ENCODE data around the gene KCTD19.

The KCTD19 gene

DNA sequence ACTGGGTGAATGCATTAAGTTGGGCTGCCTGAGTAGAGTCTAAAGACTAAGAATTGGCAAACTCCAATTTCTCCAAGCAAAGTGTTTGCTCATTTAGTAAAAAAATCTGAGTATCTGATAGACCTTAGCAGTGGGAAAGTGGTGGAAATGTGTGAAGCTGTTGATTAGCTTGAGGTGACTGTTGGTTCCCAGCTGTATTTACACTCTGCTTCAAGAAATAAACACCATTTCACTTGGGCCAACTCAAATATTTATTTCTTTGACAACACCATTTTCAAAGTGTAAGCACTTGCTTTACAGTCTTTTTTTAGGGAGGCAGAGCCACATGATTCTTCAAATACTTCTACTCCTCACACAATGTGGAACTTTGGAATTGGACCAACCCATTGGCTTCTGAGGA, 8.7 kb downstream of the KCTD19 start:
- DNase-seq (ENCODE audit: low spot score) = no peak

DNA sequence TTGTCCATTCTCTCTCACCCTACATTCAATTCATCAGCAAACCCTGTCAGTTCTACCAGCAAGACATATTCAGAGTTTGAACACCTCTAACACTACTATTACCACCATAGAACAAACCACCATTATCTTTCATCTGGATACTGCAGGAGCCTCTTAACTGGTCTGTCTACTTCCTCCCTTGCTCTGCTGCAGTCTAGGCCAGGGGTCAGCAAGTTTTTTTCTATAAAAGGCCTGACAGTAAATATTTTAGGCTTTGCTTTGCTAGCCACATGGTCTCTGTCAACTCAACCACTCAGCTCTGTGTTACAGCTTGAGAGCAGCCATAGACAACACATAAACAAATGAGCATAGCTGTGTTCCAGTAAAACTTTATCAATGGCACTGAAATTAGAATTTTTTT, 13.8 kb downstream of the KCTD19 start:
- DNase-seq (ENCODE audit: low spot score) = no peak

DNA sequence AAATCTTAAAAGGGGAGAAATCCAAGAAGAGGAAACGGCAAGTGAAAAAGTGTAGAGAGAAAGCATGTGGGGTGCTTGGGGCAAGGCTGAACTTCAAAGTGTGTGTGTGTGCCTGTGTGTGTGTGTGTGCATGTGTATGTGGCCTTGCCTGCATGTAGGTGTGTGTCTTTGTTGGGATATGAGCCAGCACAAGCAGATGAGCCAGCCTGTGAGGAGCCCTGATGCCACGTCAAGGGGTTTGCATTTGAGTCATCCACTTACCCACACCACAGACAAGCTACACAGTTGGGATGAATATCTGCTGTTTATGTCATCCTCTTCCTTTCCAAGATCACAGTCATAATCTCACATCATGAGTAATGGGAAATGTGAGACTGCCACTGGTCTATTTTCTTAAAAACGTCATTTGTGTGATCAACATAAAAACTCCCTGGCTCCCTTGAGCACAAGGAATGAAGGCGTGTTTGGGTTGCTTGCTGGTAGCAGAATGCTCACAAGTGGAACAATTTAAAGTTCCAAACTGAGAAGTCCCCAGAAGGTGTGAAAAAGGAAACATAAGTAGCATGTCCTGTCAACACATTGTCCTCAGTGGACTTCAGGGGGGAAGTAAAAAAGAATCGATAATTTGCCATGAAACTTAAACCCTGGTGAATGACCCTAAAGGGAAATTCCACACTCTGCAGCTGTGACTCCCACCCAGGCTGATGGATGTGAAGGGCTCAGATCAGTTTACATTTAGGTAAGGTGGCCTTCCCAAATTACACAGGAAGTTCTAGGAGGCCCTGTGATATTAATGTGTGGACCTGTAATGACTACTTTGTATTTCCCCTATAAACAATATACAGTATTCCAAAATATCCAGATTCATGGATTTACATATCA, 14.7 kb downstream of the KCTD19 start:
- DNase-seq (ENCODE audit: low spot score) = no peak

DNA sequence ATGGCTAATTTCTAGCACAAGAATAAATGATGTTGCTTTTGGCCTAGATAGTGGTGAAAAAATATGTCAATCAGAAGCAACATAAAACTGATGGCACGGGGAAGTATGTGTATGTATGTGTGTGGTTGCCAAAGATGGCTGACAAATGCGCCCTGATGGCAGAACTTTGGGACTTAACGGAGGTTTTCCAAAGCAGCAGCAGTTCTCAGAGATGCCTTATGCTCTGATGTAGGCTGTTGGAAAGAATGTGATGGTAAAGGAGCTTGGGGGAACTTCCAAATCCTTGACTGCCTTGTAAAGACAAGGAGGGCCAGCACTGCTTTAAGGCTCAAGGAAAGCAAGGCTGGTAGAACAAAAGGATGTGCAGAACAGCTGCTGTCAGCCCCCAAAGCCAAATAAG, 16.0 kb downstream of the KCTD19 start:
- no peak for DNase-seq (ENCODE audit: low spot score)

DNA sequence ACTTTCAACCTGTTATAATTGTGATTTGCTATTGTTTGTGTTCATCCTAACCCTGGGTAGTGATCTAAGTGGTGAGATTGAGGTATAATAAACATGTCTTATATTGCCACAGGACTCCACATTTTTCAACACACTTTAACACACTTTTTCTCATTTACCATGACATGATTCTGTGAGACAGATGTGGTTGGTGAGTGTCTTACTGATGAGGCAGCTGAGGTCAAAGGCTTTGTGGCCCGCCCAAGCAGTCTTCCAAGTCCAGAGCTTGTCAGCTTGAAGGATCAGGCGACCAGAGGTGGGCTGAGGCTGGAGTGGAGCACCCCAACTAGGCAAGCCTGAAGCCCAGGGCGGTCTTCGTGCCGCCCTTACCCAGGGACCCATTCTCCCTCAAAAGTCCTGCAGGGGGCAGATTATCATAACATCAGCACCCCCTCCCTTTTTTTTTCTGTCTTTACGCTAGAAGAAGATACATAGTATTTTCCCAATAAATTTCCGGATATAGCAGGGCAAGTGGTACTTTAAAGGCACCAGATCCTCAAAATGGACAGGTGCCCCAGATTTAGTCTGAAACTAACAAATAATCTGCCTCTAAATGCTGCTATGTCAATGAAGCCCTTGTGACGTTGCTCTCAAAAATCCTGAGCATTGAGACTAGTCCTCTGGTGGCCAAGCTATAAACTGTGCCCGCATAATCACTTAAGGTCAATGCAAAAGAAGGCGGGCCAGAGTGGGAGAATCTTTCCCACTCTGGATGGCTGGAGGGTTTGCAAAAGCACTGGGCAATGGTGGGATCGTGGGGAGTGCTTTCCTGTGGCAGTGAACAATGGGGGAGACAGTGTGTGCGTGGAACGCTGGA, 21.1 kb downstream of the KCTD19 start:
- no peak for DNase-seq (ENCODE audit: low spot score)

DNA sequence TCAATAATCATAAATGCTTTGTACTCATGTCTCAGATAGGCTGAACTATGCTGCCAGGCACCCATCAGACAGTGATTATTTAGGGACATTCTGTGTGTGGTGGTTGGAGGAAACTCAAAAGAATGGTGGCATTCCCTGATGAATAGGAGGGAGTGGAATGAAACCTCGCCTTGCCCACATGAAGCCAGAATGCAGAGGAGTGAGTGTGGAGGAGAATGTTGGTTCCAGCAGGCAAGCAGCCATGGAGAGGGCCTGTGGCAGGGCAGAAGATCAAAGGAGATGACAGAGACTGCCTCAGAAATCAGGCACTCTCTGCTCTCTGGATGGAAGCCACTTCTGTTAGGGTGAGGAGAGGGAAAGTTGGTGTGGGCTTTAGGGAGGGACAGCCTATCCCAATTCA, 22.5 kb downstream of the KCTD19 start:
- DNase-seq (ENCODE audit: low spot score) = no peak

DNA sequence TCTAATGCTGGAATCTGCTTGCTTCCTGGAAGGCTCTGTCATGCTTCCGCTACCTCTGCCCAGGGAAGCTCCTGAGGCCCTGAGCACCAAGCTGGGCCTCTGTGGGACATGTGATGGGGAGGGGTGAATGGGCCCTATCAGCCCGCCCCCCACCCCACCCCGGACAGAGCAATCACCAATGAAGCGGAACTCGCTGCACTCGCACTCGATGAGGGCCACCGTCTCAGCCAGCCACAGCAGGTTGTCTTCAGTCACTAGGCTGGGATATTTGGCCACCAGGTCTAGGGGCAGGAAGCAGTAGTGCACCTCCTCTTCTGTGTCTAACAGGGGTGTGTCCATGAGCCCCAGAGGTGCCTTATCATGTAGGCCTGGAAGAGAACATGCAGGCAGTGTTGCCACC, 23.6 kb downstream of the KCTD19 start:
- no peak for DNase-seq (ENCODE audit: low spot score)

DNA sequence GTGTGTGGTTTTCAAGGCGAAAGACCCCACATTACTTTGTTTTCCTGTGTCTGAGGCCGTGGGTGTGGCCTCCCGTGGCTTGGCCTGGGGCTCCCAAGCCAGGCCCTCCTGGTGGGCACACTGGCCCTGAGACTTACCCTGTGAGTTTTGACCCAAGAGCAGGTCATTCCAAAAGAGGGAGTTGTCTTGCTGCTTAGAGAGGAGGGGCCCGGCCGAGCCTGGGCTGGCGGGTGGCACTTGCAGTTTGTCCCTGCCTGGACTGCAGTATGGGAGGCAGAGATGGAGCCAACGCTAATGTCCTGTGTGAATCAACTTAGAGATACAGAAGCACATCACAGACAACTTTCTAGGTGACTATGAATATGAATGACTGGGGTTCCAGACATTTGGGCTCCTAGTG, 24.5 kb downstream of the KCTD19 start:
- no peak for DNase-seq (ENCODE audit: low spot score)

DNA sequence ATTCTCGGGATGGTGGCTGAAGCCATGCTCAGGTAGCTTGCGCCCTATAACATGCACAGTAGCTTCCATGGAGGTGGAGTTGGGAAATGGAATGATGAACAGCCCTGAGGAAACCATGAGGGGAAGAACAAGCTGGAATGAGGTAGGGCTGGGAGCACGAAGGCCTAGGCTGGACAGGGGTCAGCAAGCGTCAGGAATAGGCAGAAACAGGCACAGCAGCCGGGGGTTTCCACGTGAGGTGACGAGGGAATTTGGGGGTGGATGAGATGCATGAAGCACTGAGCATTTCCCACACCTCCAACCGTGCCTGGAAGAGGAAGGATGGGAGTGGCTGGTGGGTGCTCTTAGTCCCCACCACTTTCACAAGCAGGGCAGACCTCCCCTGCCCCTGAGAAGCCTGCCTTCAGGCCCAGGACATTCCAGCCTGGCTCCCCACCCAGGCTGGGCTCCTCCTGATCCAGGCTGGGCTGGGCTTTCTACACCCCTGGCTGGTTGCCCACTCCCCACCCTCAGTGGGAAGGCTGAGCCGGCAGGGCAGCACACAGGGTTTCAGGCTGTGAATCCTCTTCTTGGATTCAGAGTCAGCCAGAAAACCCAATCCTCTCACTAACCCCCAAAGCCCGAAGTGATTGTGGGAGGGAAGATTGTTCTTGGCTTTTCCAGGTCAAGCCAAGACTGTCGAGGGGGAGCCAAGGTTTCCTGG, 25.3 kb downstream of the KCTD19 start:
- no peak for DNase-seq (ENCODE audit: low spot score)

DNA sequence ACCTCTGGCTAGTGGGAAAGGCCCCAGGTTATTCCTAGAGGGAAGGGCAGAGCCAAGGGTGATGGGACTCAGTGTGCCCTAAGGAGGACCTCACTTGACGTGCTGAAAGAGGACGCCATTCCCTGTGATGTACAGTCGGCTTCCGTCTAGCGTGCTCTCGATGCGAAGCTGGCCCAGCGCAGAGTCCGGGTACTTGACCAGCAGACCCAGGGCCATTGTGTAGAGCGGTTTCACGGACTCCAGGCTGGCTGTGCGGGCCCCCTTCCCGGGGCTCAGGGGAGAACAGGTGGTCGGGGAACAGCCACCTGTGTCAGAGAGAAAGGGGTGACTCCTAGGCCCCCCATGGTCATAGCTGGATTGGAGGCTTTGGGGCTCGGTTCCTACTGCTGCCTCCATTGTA, 27.3 kb downstream of the KCTD19 start:
- no peak for DNase-seq (ENCODE audit: low spot score)

DNA sequence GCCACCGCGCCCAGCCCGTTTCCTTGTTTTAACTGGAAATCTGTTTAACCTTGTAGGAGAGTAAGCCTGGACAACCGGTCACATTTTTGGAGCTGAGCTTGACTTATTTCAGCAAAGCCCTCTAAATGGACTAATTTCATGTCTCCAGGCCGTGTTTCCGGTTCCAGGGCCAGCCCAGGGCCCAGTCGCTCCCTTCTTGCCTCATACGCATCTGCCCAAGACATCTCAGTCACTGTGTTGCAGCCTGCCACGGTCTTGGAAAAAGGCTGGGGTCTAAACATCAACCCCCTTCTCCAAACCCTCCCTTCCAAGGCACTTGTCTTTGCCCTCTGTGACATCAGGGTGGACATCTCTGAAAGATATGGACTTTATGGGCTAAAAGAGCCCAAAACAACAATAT, 28.3 kb downstream of the KCTD19 start:
- DNase-seq (ENCODE audit: low spot score) = no peak

DNA sequence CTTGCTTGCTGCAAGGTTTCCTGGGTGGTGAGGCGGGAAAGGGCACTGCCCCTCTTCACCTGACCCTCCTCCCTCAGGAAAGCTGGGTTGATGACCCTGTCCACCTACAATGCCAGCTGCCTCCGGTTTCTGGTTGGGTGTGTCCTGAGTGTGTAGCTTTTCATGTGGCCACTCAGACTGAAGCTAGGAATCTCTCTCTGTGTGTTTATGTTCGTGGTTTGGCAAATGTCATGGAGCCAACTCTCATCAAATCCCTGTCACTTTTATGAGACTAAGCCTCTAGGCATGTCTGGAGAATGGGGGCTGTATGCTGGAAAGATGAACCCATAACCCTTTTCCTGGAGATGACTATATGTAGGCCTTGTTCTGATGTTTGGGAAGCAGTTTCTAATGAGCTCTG, 30.1 kb downstream of the KCTD19 start:
- DNase-seq (ENCODE audit: low spot score) = no peak

DNA sequence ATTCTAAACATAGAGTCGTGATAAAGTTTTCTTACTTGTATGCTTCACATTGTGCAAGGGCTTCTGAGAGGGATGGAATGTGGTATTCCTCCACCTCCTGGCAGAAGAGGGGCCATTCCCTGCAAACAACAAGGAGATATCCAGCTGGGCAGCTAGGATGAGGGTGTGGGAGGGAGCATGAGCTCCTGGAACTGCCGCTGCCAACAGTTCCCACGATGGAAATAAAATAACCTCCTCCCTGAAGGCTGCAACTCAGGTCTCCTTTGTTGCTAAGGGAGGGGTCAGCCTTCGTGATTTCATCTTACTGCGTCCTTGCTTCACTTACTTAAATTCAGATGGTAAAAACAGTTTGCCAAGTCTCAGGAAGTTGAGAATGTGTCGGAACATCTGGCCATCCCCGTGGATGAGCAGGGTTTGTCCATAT, 31.6 kb downstream of the KCTD19 start:
- DNase-seq (ENCODE audit: low spot score) = no peak

DNA sequence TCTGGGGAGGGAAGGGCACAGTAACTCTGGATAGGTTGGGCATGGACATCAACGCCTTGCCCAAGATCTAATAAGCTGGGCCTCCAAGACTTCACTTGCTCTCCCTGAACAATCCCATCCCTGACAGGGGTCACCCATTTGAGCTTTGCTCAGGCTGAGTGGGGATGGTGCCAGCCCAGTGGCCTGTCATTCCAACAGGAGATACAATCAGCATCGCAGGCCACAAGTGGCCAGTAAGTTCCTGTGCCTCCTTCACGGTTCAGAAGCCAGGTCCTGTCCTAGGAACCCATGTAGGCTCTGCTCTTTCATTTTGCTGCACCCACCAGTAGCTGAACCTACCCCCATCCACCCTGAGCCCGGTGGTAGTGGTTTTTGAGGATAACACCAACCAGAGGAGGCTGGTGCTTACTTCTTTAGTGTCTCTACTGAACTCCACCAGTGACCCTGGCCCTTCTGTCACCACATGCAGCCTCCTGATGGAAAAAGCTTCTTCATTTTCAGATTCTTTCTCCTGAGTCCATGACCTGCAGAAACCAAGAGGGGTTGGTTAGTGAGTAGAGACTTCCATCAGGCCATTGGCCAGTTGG, 32.3 kb downstream of the KCTD19 start:
- no peak for DNase-seq (ENCODE audit: low spot score)

DNA sequence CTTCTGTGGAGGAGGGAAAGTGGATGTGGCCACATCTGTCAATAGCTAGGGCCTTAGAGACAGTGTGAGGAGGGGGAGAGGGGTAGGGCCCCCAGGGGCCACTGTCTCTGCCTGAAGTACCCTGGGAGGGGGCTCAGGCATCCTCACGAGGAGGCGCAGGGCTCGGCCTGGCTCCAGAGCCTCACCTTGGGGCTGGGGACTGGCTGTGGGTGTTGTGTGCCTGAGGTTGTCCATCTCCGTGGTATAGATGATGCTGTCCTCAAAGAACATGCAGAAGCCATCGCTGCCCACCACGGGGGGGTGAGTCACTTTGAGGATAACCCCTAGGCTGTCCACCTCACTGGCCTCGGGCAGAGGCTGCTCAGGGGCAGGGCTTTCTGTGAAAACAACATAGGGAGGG, 35.1 kb downstream of the KCTD19 start:
- no peak for DNase-seq (ENCODE audit: low spot score)

DNA sequence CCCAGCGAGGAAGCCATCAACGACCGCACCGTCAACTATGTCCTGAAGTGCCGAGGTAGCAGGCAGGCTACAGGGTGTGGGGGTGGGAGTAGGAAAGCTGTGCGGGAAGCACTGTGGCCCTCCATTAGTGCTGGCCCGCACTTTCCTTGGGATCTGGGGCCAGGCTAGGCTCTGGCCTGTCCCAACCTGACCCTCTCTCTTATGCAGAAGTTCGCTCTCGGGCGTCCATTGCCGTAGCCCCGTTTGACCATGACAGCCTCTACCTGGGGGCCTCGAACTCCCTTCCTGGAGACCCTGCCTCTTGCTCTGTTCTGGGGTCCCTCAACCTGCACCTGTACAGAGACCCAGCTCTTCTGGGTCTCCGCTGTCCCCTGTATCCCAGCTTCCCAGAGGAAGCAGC, 38.6 kb downstream of the KCTD19 start:
- DNase-seq (ENCODE audit: low spot score) = no peak

DNA sequence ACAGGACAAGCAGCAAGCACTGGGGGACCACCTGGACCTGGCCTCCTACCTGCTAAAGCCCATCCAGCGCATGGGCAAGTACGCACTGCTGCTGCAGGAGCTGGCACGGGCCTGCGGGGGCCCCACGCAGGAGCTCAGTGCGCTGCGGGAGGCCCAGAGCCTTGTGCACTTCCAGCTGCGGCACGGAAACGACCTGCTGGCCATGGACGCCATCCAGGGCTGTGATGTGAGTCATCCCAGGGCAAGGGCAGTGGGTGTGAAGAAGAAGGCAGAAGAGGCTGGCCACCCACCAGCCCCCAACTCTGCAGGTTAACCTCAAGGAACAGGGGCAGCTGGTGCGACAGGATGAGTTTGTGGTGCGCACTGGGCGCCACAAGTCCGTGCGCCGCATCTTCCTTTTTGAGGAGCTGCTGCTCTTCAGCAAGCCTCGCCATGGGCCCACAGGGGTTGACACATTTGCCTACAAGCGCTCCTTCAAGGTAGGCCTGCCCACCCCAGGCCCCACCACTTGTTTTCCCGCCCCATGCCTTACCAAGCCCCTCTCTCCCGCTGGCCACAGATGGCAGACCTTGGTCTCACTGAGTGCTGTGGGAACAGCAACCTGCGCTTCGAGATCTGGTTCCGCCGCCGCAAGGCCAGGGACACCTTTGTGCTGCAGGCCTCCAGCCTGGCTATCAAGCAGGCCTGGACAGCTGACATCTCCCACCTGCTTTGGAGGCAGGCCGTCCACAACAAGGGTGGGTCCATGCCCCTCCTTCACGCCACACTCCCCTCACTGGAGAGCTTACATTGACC, 39.9 kb downstream of the KCTD19 start:
- DNase-seq (ENCODE audit: low spot score) = no peak

DNA sequence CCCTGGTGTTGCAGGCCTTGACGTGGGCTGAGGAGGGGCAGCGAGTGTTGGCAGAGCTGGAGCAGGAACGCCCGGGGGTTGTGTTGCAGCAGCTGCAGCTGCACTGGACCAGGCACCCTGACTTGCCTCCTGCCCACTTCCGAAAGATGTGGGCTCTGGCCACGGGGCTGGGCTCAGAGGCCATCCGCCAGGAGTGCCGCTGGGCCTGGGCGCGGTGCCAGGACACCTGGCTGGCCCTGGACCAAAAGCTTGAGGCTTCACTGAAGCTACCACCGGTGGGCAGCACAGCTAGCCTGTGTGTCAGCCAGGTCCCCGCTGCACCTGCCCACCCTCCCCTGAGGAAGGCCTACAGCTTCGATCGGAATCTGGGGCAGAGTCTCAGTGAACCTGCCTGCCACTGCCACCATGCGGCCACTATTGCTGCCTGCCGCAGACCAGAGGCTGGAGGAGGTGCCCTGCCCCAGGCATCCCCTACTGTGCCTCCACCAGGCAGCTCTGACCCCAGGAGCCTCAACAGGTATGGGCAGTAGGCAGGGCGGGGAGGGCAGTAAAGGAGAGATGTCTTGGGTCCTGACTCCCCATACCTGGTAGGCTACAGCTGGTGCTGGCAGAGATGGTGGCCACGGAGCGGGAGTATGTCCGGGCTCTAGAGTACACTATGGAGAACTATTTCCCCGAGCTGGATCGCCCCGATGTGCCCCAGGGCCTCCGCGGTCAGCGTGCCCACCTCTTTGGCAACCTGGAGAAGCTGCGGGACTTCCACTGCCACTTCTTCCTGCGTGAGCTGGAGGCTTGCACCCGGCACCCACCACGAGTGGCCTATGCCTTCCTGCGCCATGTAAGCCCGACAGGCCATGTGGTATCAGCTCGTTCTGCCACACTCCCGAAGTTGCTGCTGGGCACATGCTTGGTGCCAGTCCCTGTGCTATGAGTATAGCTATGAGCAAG, 41.6 kb downstream of the KCTD19 start:
- no peak for DNase-seq (ENCODE audit: low spot score)

DNA sequence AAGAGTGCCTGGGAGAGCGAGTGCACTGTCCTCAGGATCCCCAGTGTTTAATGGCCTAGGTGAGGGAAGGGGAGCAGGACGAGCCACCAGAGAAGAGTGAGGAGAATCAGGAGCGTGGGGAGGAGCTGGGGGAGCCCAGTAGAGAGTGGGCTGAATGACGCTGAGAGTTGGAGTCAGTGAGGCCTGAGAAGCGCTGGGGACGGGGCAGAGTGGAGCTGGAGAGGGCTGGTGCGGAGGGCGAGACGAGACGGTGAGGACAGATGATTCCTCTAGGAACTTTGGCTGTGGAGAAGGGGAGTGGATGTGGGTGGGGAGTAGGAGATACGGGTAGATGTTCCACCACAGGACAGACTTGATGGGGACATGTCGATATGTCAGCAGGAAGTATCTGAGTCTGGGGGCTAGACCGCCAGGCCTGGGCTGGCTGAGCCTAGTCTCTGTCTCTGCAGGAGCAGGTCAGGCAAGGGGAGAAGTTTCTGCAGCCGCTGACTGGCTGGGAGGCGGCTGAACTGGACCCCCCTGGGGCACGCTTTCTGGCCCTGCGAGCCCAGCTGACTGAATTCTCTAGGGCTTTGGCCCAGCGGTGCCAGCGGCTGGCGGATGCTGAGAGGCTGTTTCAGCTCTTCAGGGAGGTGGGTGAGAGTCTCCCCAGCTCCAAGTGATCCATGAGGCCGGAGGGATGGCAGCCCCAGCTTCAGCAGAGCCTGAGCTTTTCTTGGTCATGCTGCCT, 42.5 kb downstream of the KCTD19 start:
- DNase-seq (ENCODE audit: low spot score) = no peak
